ENCODE results near the gene SLC1A6. TPM values are rescaled to one million over a fixed set of nuclear protein-coding genes. Genes with fewer than 3 reads are reported as not detected.

SLC1A6 gene
- total RNA-seq, 4 donors from 2014 or later, result not detected

DNA sequence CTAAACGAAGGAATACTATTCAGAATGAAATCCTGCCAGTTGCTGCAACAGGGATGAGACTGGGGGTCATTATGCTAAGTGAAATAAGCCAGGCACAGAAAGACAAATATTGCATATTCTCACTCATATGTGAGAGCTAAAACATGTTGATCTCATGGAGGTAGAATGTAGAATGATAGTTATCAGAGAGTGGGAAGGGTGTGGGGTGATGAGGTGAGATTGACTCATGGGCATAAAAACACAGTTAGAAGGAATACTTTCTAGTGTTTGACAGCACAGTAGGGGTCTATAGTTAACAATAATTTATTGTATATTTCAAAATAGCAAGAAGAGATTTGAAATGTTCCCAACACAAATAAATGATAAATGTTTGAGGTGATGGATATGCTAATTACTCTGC is 46.2 kb downstream of the SLC1A6 start:
- DNase-seq, result no peak
- intact Hi-C loops (cut with DNase I; ENCODE audit: low total_unique reads) (no loop called here), in situ Hi-C loops (cut with MboI; ENCODE audit: low sequenced_read_pairs in 4 of 4) (no loop called here)
- Histone ChIP-seq H3K27me3 (no peaks in the 10 kb centered on the region), H3K27ac (no peak overlapping the region), H3K4me3 (no peak overlapping the region), H3K4me1 (no peaks in the 10 kb centered on the region), H3K36me3 (no peaks in the 10 kb centered on the region), H3K9me3 (peaks cover 0 to 6% (median 0%) of the 10 kb centered on the region in 3 donors)
- no peak for ATAC-seq
- TF ChIP-seq, protein P1, sequence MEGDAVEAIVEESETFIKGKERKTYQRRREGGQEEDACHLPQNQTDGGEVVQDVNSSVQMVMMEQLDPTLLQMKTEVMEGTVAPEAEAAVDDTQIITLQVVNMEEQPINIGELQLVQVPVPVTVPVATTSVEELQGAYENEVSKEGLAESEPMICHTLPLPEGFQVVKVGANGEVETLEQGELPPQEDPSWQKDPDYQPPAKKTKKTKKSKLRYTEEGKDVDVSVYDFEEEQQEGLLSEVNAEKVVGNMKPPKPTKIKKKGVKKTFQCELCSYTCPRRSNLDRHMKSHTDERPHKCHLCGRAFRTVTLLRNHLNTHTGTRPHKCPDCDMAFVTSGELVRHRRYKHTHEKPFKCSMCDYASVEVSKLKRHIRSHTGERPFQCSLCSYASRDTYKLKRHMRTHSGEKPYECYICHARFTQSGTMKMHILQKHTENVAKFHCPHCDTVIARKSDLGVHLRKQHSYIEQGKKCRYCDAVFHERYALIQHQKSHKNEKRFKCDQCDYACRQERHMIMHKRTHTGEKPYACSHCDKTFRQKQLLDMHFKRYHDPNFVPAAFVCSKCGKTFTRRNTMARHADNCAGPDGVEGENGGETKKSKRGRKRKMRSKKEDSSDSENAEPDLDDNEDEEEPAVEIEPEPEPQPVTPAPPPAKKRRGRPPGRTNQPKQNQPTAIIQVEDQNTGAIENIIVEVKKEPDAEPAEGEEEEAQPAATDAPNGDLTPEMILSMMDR (IDR thresholded peaks at IDR 0.05 in 4 of 5, conservative IDR thresholded peaks at IDR 0.05 in 1 of 5), result no peak
- no peak for TF ChIP-seq POLR2A (IDR thresholded peaks at IDR 0.05)

DNA sequence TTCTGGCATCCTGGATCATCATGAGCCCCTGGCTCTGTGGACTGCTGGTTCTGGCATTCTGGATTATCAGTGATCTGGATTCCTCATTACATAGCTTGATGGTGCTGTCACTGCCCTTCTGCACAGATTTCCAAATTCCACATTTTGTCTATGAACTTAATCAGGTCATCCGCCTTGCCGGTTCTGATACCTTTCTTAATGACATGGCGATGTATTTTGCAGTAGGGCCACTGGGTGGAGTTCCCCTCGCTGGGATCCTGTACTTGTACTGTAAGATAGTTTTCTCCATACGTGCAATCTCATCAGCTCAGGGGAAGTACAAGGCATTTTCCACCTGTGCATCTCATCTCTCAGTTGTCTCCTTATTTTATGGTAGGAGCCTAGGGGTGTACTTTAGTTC is 62.8 kb downstream of the SLC1A6 start:
- in situ Hi-C loops (cut with MboI; ENCODE audit: low sequenced_read_pairs in 4 of 4) (no loop called here), intact Hi-C loops (cut with DNase I; ENCODE audit: low total_unique reads) (no loop called here)
- no peak overlapping the region for H3K4me3 ChIP-seq
- H3K9me3 ChIP-seq, result no peaks in the 10 kb centered on the region
- DNase-seq (no peak), ATAC-seq (no peak)
- H3K36me3 ChIP-seq, result no peaks in the 10 kb centered on the region
- no peaks in the 10 kb centered on the region for H3K4me1 ChIP-seq
- H3K27ac ChIP-seq, result no peak overlapping the region
- no peak for TF ChIP-seq POLR2A (IDR thresholded peaks at IDR 0.05)
- TF ChIP-seq, protein P1 (IDR thresholded peaks at IDR 0.05 in 4 of 5, conservative IDR thresholded peaks at IDR 0.05 in 1 of 5), result no peak
- no peaks in the 10 kb centered on the region for H3K27me3 ChIP-seq

DNA sequence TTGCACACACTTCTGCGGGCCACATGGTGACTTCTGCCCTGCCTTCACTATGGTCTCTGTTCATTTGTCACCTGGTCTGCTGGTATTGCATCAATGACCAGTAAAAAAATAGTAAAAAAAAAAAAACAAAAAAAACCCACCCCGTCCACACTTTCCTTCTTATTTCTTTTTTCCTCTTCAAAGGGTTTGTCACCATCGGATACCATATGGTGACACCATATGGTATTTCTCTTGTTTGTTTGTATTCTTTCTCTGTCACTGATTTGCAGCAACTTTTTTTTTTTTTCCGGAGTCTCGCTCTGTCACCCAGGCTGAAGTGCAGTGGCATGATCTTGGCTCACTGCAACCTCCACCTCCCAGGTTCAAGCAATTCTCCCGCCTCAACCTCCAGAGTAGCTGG is 64.5 kb downstream of the SLC1A6 start:
- no peak for DNase-seq
- H3K4me1 ChIP-seq, result no peaks in the 10 kb centered on the region
- no peaks in the 10 kb centered on the region for H3K9me3 ChIP-seq
- no peaks in the 10 kb centered on the region for H3K36me3 ChIP-seq
- no peak overlapping the region for H3K27ac ChIP-seq
- ATAC-seq, result no peak
- TF ChIP-seq POLR2A (IDR thresholded peaks at IDR 0.05), result no peak
- TF ChIP-seq, protein P1 (IDR thresholded peaks at IDR 0.05 in 4 of 5, conservative IDR thresholded peaks at IDR 0.05 in 1 of 5), result no peak
- intact Hi-C loops (cut with DNase I; ENCODE audit: low total_unique reads), result no loop called here
- H3K27me3 ChIP-seq, result no peaks in the 10 kb centered on the region
- H3K4me3 ChIP-seq, result no peak overlapping the region
- in situ Hi-C loops (cut with MboI; ENCODE audit: low sequenced_read_pairs in 4 of 4), result no loop called here

DNA sequence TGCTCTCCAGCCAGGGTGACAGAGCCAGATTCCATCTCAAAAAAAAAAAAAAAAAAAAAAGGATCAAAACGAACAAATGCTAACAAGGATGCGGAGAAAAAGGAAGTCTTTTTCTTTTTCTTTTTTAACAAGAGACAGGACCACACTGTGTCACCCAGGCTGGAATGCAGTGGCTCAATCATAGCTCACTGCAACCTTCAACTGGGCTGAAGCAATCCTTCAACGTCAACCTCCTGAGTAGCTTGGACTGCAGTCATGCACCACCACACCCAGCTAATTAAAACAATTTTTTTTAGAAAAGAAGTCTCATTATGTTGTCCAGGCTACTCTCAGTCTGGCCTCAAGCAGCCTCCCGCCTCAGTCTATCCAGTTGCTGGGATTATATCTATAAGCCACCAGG is 73.0 kb downstream of the SLC1A6 start:
- H3K27me3 ChIP-seq, result no peaks in the 10 kb centered on the region

More for the DNA sequence above, 73.0 kb downstream of the SLC1A6 start:
- DNase-seq (no peak), ATAC-seq (no peak)
- in situ Hi-C loops (cut with MboI; ENCODE audit: low sequenced_read_pairs in 4 of 4), result no loop called here
- intact Hi-C loops (cut with DNase I; ENCODE audit: low total_unique reads), result no loop called here
- H3K9me3 ChIP-seq, result no peaks in the 10 kb centered on the region
- H3K4me1 ChIP-seq, result no peaks in the 10 kb centered on the region
- no peaks in the 10 kb centered on the region for H3K36me3 ChIP-seq
- H3K27ac ChIP-seq, result no peak overlapping the region
- no peak overlapping the region for H3K4me3 ChIP-seq
- no peak for TF ChIP-seq POLR2A (IDR thresholded peaks at IDR 0.05)
- TF ChIP-seq, protein P1 (IDR thresholded peaks at IDR 0.05 in 4 of 5, conservative IDR thresholded peaks at IDR 0.05 in 1 of 5), result no peak
